Neutrophil (primary cell): ENCODE data around the gene SH3BP2.

ENCODE experiments used
- H3K27ac ChIP-seq: fragments of 200-600 bp; sonication (generic); 2 replicates; pipeline ENCODE4 v1.5.1; 2016; ENCODE audit warnings: mild to moderate bottlenecking, moderate library complexity
- H3K27me3 ChIP-seq: fragments of 200-600 bp; sonication (generic); 2 replicates; pipeline ENCODE4 v1.6.0; 2016; ENCODE audit warnings: mild to moderate bottlenecking
- H3K36me3 ChIP-seq: fragments of 200-600 bp; sonication (generic); 2 replicates; pipeline ENCODE4 v1.5.1; 2017
- H3K4me1 ChIP-seq, 2 experiments: fragments of 200-600 bp in 1 of 2; sonication (generic) in 1 of 2; 1 replicate in 1 of 2; 2 replicates in 1 of 2; pipeline versions ENCODE4 v1.5.1 to v1.6.1; 2013 to 2016; ENCODE audit warnings: low read depth in 1 of 2, low read length in 1 of 2, mild to moderate bottlenecking in 1 of 2, moderate library complexity in 1 of 2; ENCODE audit not compliant: control insufficient read depth in 1 of 2, insufficient read depth in 1 of 2
- H3K4me3 ChIP-seq, 2 experiments: fragments of 200-600 bp in 1 of 2; sonication (generic) in 1 of 2; 1 replicate in 1 of 2; 2 replicates in 1 of 2; pipeline ENCODE4 v1.5.1; 2013 to 2016; ENCODE audit warnings: low read depth in 1 of 2, low read length in 1 of 2, mild to moderate bottlenecking in 1 of 2, moderate library complexity in 1 of 2
- H3K9me3 ChIP-seq: fragments of 200-600 bp; sonication (generic); 2 replicates; pipeline ENCODE4 v1.5.1; 2016
- CTCF ChIP-seq: fragments of 200-600 bp; sonication (generic); IDR thresholded peaks from 2 replicates; pipeline ENCODE4 v1.5.1; 2016; ENCODE audit warnings: antibody characterized with exemption

The SH3BP2 gene

GRCh38 chr4:2888886-2889285 lies 96.0 kb downstream of the SH3BP2 start:
- no peak overlapping the region for H3K4me3 ChIP-seq
- H3K4me1 ChIP-seq: no peaks in the 10 kb centered on the region
- no peaks in the 10 kb centered on the region for H3K9me3 ChIP-seq
- peaks cover 54% of the 10 kb centered on the region for H3K36me3 ChIP-seq
- peak overlapping the region; percentile 26 for H3K27ac ChIP-seq
- no peaks in the 10 kb centered on the region for H3K27me3 ChIP-seq
- TF ChIP-seq CTCF: no peak
